ENCODE data around the gene SVOPL.

Gene SVOPL, protein sequence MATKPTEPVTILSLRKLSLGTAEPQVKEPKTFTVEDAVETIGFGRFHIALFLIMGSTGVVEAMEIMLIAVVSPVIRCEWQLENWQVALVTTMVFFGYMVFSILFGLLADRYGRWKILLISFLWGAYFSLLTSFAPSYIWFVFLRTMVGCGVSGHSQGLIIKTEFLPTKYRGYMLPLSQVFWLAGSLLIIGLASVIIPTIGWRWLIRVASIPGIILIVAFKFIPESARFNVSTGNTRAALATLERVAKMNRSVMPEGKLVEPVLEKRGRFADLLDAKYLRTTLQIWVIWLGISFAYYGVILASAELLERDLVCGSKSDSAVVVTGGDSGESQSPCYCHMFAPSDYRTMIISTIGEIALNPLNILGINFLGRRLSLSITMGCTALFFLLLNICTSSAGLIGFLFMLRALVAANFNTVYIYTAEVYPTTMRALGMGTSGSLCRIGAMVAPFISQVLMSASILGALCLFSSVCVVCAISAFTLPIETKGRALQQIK

DNA sequence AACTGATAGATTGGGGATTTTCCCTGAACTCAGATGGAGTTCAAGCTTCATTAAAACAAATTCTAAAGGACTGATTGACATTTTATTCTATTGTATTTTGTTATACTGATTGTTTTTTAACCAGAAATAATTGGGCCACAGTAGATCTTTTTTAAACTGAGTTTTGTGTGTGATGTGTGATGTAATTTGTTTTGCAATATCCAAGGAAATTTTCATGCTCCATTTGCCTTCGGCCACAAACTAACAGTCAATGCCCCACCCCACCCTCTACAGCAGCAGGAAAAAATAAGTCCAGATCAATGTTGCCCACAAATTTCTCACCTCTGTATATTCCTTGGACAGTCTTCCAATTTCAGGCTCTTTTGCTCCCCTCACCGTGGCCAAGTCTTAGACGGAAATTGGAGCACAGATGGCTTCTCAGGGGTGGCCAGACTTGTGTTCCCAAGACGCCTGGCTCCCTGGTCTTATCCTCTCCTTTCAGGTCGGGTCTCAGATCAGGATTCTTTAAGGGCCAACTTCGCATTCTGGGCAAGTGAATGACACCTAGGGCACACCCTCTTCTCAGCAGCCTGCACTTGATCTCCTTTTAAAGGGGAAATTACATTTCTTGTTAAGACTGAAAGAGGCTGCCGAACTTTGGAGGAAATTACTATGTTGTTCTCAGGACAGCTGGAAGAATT lies at the start of gene SVOPL:
Gene SVOPL, minus strand, starts transcription at position 506 of the 680 bp plus-strand sequence. CDS start 22,317 bp downstream, outside the sequence.
- no peaks in the 10 kb centered on the region for H3K9me3 ChIP-seq (ENCODE audit: insufficient read depth, low read length)

DNA sequence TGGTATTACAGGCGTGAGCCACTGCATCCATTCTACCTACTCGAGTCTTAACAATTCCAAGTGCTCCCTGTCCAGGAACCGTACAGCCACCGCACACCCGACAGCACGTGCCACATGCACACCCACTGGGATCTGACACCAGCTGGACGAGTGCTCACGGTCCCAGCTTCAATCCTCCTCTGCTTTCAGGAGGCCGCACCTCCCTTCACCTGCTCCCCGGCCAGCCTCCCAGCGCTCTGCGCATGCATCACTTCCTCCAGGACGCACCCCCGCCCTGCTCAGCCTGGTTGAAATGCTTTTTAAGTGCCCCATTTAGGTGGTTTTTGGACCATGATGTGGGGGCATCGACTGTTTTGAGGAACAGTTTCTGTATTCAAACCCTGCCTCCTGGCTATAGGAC lies 49.3 kb upstream of the SVOPL start:
- no peak overlapping the region for H3K9ac ChIP-seq (ENCODE audit: insufficient read length, low read depth)
- TF ChIP-seq YY1 (IDR thresholded peaks at IDR 0.05; ENCODE audit: insufficient read depth, insufficient read length) (no peak), ZNF274 (IDR thresholded peaks at IDR 0.05; ENCODE audit: low read depth, low read length) (no peak), SUZ12 (IDR thresholded peaks at IDR 0.05; ENCODE audit: extremely low read depth, insufficient read depth, insufficient read length) (no peak)
- H3K4me1 ChIP-seq (ENCODE audit: insufficient read depth, insufficient read length), result peaks cover 4% of the 10 kb centered on the region
- no peak for DNase-seq (ENCODE audit: low read depth, low spot score)
- H3K36me3 ChIP-seq (ENCODE audit: insufficient read depth, insufficient read length, low read length), result no peaks in the 10 kb centered on the region
- peaks cover 14% of the 10 kb centered on the region for H3K27me3 ChIP-seq (ENCODE audit: insufficient read depth, insufficient read length)
- H3K4me3 ChIP-seq (ENCODE audit: insufficient read length, low read depth), result no peak overlapping the region
- no peaks in the 10 kb centered on the region for H3K9me3 ChIP-seq (ENCODE audit: insufficient read depth, low read length)

More for the DNA sequence above, at the start of gene SVOPL:
- Histone ChIP-seq H3K36me3 (ENCODE audit: insufficient read depth, insufficient read length, low read length) (no peaks in the 10 kb centered on the region), H3K4me1 (ENCODE audit: insufficient read depth, insufficient read length) (no peaks in the 10 kb centered on the region), H3K27me3 (ENCODE audit: insufficient read depth, insufficient read length) (no peaks in the 10 kb centered on the region), H3K4me3 (ENCODE audit: insufficient read length, low read depth) (no peak within 1 kb of the TSS), H3K9ac (ENCODE audit: insufficient read length, low read depth) (no peak within 1 kb of the TSS)
- DNase-seq (ENCODE audit: low read depth, low spot score), result no peak
- TF ChIP-seq YY1 (IDR thresholded peaks at IDR 0.05; ENCODE audit: insufficient read depth, insufficient read length) (no peak), SUZ12 (IDR thresholded peaks at IDR 0.05; ENCODE audit: extremely low read depth, insufficient read depth, insufficient read length) (no peak), ZNF274 (IDR thresholded peaks at IDR 0.05; ENCODE audit: low read depth, low read length) (no peak)

DNA sequence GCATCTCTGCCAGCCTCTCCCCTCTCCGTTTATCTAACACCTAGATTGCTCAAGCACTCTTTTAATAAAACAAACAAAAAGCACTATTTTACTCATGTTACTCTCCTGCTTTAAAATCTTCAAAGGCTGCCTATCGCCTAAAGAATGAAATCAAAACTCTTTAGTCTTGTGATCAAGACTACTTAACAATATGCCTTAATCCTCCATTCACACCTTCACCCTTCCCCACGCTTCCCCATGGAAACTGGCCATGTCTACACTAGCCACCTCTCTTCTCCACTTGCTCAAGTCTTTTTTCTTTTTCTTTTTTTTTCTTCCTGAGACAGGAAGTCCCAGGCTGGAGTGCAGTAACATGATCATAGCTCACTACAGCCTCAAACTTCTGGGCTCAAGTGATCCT lies 48.8 kb upstream of the SVOPL start:
- Histone ChIP-seq H3K4me1 (ENCODE audit: insufficient read depth, insufficient read length) (peaks cover 4% of the 10 kb centered on the region), H3K36me3 (ENCODE audit: insufficient read depth, insufficient read length, low read length) (no peaks in the 10 kb centered on the region), H3K9me3 (ENCODE audit: insufficient read depth, low read length) (no peaks in the 10 kb centered on the region), H3K4me3 (ENCODE audit: insufficient read length, low read depth) (no peak overlapping the region), H3K27me3 (ENCODE audit: insufficient read depth, insufficient read length) (peaks cover 14% of the 10 kb centered on the region), H3K9ac (ENCODE audit: insufficient read length, low read depth) (no peak overlapping the region)
- TF ChIP-seq ZNF274 (IDR thresholded peaks at IDR 0.05; ENCODE audit: low read depth, low read length), result no peak
- TF ChIP-seq SUZ12 (IDR thresholded peaks at IDR 0.05; ENCODE audit: extremely low read depth, insufficient read depth, insufficient read length), result no peak
- TF ChIP-seq YY1 (IDR thresholded peaks at IDR 0.05; ENCODE audit: insufficient read depth, insufficient read length), result no peak
- DNase-seq (ENCODE audit: low read depth, low spot score), result no peak

DNA sequence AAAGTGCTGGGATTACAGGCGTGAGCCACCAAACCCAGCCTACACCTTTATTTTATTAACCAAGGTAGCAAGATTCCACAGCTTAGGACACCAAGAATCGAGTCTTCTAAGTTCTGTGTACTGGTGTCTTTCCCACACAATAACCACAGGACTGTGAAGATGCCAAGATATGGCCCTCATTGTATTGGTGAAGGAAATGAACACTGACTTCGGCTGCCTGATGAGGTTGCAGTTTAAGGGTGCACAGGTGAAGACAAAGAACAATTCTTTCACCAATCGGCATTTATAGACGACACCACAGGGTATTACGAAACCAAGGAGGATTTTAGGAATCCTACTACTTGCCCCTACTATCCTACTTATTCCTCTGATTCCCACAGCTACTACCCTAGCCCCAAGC lies 47.5 kb upstream of the SVOPL start:
- no peak overlapping the region for H3K4me3 ChIP-seq (ENCODE audit: insufficient read length, low read depth)
- DNase-seq (ENCODE audit: low read depth, low spot score), result no peak
- H3K9me3 ChIP-seq (ENCODE audit: insufficient read depth, low read length), result no peaks in the 10 kb centered on the region
- H3K36me3 ChIP-seq (ENCODE audit: insufficient read depth, insufficient read length, low read length), result no peaks in the 10 kb centered on the region
- H3K4me1 ChIP-seq (ENCODE audit: insufficient read depth, insufficient read length), result peaks cover 4% of the 10 kb centered on the region
- TF ChIP-seq SUZ12 (IDR thresholded peaks at IDR 0.05; ENCODE audit: extremely low read depth, insufficient read depth, insufficient read length) (no peak), ZNF274 (IDR thresholded peaks at IDR 0.05; ENCODE audit: low read depth, low read length) (no peak), YY1 (IDR thresholded peaks at IDR 0.05; ENCODE audit: insufficient read depth, insufficient read length) (no peak)
- no peak overlapping the region for H3K9ac ChIP-seq (ENCODE audit: insufficient read length, low read depth)
- H3K27me3 ChIP-seq (ENCODE audit: insufficient read depth, insufficient read length), result peaks cover 14% of the 10 kb centered on the region

DNA sequence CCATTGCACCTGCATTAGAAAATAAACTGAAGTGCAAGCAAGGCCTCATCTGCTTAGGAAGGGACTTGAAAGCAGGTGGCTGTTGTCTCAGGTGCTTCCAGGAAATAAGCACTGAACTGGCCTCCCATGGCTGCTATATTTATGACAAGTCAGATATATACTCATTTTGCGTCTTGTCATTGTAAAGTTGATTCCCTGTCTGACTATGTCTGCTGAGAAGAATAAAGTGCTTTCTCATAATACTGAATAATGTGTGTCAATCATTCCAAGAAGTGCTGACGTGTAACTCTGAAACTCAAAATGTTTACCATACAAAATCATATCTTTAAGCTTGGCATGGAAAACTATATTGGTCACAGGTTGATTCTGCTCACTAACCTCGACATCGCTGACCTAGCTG lies 44.9 kb upstream of the SVOPL start:
- no peaks in the 10 kb centered on the region for H3K36me3 ChIP-seq (ENCODE audit: insufficient read depth, insufficient read length, low read length)

DNA sequence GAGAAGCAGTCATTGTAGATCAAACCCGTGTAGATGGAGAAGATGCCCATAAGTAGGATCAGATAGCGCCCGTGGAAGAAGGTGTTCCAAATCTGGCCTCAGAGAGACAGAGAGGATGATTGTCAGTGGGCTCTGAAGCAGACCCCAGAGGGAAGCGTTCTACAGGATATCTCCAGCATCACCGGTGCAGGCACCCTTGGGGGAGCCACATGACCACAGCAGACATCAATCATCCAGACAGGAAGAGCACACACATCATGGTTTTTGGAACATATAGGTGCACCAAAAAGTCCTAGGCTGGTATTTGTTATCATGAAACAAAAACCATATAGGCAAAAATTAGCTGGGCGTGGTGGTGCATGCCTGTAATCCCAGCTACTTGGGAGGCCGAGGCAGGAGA lies 44.0 kb upstream of the SVOPL start:
- Histone ChIP-seq H3K4me1 (ENCODE audit: insufficient read depth, insufficient read length) (no peaks in the 10 kb centered on the region), H3K9me3 (ENCODE audit: insufficient read depth, low read length) (no peaks in the 10 kb centered on the region), H3K27me3 (ENCODE audit: insufficient read depth, insufficient read length) (no peaks in the 10 kb centered on the region), H3K9ac (ENCODE audit: insufficient read length, low read depth) (no peak overlapping the region), H3K36me3 (ENCODE audit: insufficient read depth, insufficient read length, low read length) (no peaks in the 10 kb centered on the region), H3K4me3 (ENCODE audit: insufficient read length, low read depth) (no peak overlapping the region)
- TF ChIP-seq ZNF274 (IDR thresholded peaks at IDR 0.05; ENCODE audit: low read depth, low read length) (no peak), SUZ12 (IDR thresholded peaks at IDR 0.05; ENCODE audit: extremely low read depth, insufficient read depth, insufficient read length) (no peak), YY1 (IDR thresholded peaks at IDR 0.05; ENCODE audit: insufficient read depth, insufficient read length) (no peak)
- no peak for DNase-seq (ENCODE audit: low read depth, low spot score)

More for the DNA sequence above, 44.9 kb upstream of the SVOPL start:
- TF ChIP-seq YY1 (IDR thresholded peaks at IDR 0.05; ENCODE audit: insufficient read depth, insufficient read length) (no peak), ZNF274 (IDR thresholded peaks at IDR 0.05; ENCODE audit: low read depth, low read length) (no peak), SUZ12 (IDR thresholded peaks at IDR 0.05; ENCODE audit: extremely low read depth, insufficient read depth, insufficient read length) (no peak)
- no peak for DNase-seq (ENCODE audit: low read depth, low spot score)
- Histone ChIP-seq H3K4me3 (ENCODE audit: insufficient read length, low read depth) (no peak overlapping the region), H3K4me1 (ENCODE audit: insufficient read depth, insufficient read length) (no peaks in the 10 kb centered on the region), H3K9me3 (ENCODE audit: insufficient read depth, low read length) (no peaks in the 10 kb centered on the region), H3K27me3 (ENCODE audit: insufficient read depth, insufficient read length) (peaks cover 7% of the 10 kb centered on the region), H3K9ac (ENCODE audit: insufficient read length, low read depth) (no peak overlapping the region)

DNA sequence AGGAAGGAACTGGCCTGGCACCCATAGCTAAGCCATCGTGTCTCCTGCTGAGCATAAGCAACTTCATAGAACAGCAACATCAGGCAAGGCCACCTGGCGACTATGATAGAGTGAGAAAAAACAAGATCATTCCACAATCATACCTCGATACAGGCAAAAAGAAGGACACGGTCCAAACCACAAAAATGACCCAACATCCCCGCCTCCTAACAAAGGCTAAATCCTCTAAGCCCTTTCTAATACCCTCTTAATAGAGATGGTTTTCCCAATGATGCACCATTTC lies 40.2 kb upstream of the SVOPL start:
- TF ChIP-seq SUZ12 (IDR thresholded peaks at IDR 0.05; ENCODE audit: extremely low read depth, insufficient read depth, insufficient read length), result no peak
- TF ChIP-seq ZNF274 (IDR thresholded peaks at IDR 0.05; ENCODE audit: low read depth, low read length), result no peak
- H3K4me1 ChIP-seq (ENCODE audit: insufficient read depth, insufficient read length), result no peaks in the 10 kb centered on the region
- no peaks in the 10 kb centered on the region for H3K36me3 ChIP-seq (ENCODE audit: insufficient read depth, insufficient read length, low read length)
- H3K27me3 ChIP-seq (ENCODE audit: insufficient read depth, insufficient read length), result no peaks in the 10 kb centered on the region
- no peaks in the 10 kb centered on the region for H3K9me3 ChIP-seq (ENCODE audit: insufficient read depth, low read length)
- no peak for DNase-seq (ENCODE audit: low read depth, low spot score)
- no peak overlapping the region for H3K9ac ChIP-seq (ENCODE audit: insufficient read length, low read depth)
- no peak overlapping the region for H3K4me3 ChIP-seq (ENCODE audit: insufficient read length, low read depth)

All from NT2/D1 (cell line).